PC-9 (cell line): ENCODE measurements around the gene TTC28. TPM values are rescaled to one million over a fixed set of nuclear protein-coding genes. Genes with fewer than 3 reads are reported as not detected.
"Not testable (repeated sequence)": the region's sequence is repeated elsewhere in the genome, so short reads cannot be mapped to it uniquely, and the experiment has no call there.

ENCODE experiments used
- BruUV-seq: library from RNA; stranded (reverse); fragments of 400-500 nt; replicated peaks from 2 replicates; lab custom pipeline; 2021; lab: Mats Ljungman, UMichigan
- CTCF ChIA-PET: fragments of 300-600 bp; sonication (Branson Sonifier 250); formaldehyde crosslinking; loops from one replicate; lab custom pipeline; 2022; ENCODE audit warnings: antibody characterized with exemption; lab: Charles Lee
- POLR2A ChIA-PET: fragments of 300-600 bp; sonication (Branson Sonifier 250); formaldehyde crosslinking; loops from one replicate; lab custom pipeline; 2022; ENCODE audit warnings: antibody characterized with exemption; ENCODE audit not compliant: unreplicated experiment; lab: Charles Lee
- DNase-seq, 2 experiments: peaks; one replicate each; pipeline versions ENCODE4 v3.0.0 to v3.0.0-alpha.2; 2015 to 2022; ENCODE audit warnings: mixed read lengths in 1 of 2
- H2AFZ ChIP-seq: fragments of 200-600 bp; sonication (generic); 2 replicates; pipeline ENCODE4 v1.8.1; 2017; ENCODE audit warnings: antibody characterized with exemption
- H3F3A ChIP-seq: fragments of 200-600 bp; sonication (generic); 2 replicates; pipeline ENCODE4 v1.8.1; 2017; ENCODE audit warnings: antibody characterized with exemption, mild to moderate bottlenecking, low read depth; ENCODE audit not compliant: insufficient read depth
- H3K27ac ChIP-seq: fragments of 200-600 bp; sonication (generic); 2 replicates; pipeline ENCODE4 v1.6.1; 2016; ENCODE audit warnings: mixed run types
- H3K27me3 ChIP-seq: fragments of 200-600 bp; sonication (generic); 2 replicates; pipeline ENCODE4 v1.6.1; 2016; ENCODE audit warnings: low read depth, mixed run types; ENCODE audit not compliant: insufficient read depth
- H3K36me3 ChIP-seq: fragments of 200-600 bp; sonication (generic); 2 replicates; pipeline ENCODE4 v1.6.1; 2016; ENCODE audit warnings: low read depth, mixed run types
- H3K4me1 ChIP-seq: fragments of 200-600 bp; sonication (generic); replicated peaks from 2 replicates; pipeline ENCODE4 v1.6.1; 2016; ENCODE audit warnings: mixed run types; ENCODE audit not compliant: insufficient read depth
- H3K4me2 ChIP-seq: fragments of 200-600 bp; sonication (generic); 2 replicates; pipeline ENCODE4 v1.6.1; 2017; ENCODE audit warnings: mixed run types
- H3K4me3 ChIP-seq: fragments of 200-600 bp; sonication (generic); 2 replicates; pipeline ENCODE4 v1.6.1; 2016; ENCODE audit warnings: mixed run types
- H3K79me2 ChIP-seq: fragments of 200-600 bp; sonication (generic); 2 replicates; pipeline ENCODE4 v1.6.1; 2017; ENCODE audit warnings: low read depth, mixed run types
- H3K9me2 ChIP-seq: fragments of 200-600 bp; sonication (generic); 2 replicates; pipeline ENCODE4 v1.8.1; 2017; ENCODE audit warnings: mild to moderate bottlenecking; ENCODE audit not compliant: insufficient read depth
- H3K9me3 ChIP-seq: fragments of 200-600 bp; sonication (generic); 2 replicates; pipeline ENCODE4 v1.8.1; 2016; ENCODE audit warnings: low read depth; ENCODE audit not compliant: insufficient read depth
- H4K20me1 ChIP-seq: fragments of 200-600 bp; sonication (generic); 2 replicates; pipeline ENCODE4 v1.8.1; 2017; ENCODE audit not compliant: insufficient read depth
- EZH2 ChIP-seq: fragments of 200-600 bp; sonication (generic); IDR thresholded peaks from 2 replicates; pipeline ENCODE4 v1.8.0; 2017; ENCODE audit warnings: antibody characterized with exemption, low read depth
- intact Hi-C: fragments of 100-400 bp; cut with micrococcal nuclease; formaldehyde crosslinking; loops from one replicate; pipeline ENCODE4 v1.10.0; 2022; ENCODE audit not compliant: unreplicated experiment
- total RNA-seq: library from RNA; stranded (reverse); gene quantifications from 2 replicates; pipeline ENCODE4 v1.2.3, GENCODE V29; 2021
- TF ChIP-seq, protein P1 (sequence below): fragments of 200-600 bp; sonication (generic); conservative IDR thresholded peaks from 2 replicates; pipeline ENCODE4 v1.6.1; 2017; ENCODE audit warnings: mixed run types, antibody characterized with exemption, mild to moderate bottlenecking, moderate library complexity

TTC28 gene
- total RNA-seq, 1 experiment from 2014 or later = 6.7 TPM

DNA sequence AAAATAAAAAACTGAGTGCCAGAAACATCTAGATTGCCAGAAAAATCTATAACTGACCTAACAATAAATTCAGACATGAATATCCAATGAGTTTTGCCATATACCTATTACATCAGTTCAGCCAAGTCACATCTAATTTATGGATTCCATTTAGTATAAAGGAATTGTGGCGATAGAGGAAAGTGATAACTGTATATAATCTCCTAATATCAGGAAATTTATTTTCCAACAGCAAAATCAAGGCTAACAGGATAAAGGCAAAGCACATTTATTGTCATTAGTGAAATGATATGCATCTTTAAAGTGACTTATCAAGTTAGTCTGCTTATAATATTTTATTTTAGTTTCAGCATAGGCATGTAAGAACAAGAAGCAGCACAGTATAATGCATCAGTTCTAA, 462.4 kb downstream of the TTC28 start:
- Histone ChIP-seq H3K27ac (no peak overlapping the region), H3K9me2 (no peaks in the 10 kb centered on the region), H3K79me2 (no peaks in the 10 kb centered on the region), H3K9me3 (no peaks in the 10 kb centered on the region), H3K4me1 (no peaks in the 10 kb centered on the region), H4K20me1 (no peaks in the 10 kb centered on the region), H3K4me3 (no peak overlapping the region), H3K36me3 (no peaks in the 10 kb centered on the region), H3K27me3 (no peaks in the 10 kb centered on the region), H3K4me2 (no peak overlapping the region), H2AFZ (no peak overlapping the region), H3F3A (no peaks in the 10 kb centered on the region)
- ChIA-PET CTCF (no interaction called here), POLR2A (no interaction called here)
- intact Hi-C loops = no loop called here
- no peak for TF ChIP-seq EZH2
- TF ChIP-seq, protein P1, sequence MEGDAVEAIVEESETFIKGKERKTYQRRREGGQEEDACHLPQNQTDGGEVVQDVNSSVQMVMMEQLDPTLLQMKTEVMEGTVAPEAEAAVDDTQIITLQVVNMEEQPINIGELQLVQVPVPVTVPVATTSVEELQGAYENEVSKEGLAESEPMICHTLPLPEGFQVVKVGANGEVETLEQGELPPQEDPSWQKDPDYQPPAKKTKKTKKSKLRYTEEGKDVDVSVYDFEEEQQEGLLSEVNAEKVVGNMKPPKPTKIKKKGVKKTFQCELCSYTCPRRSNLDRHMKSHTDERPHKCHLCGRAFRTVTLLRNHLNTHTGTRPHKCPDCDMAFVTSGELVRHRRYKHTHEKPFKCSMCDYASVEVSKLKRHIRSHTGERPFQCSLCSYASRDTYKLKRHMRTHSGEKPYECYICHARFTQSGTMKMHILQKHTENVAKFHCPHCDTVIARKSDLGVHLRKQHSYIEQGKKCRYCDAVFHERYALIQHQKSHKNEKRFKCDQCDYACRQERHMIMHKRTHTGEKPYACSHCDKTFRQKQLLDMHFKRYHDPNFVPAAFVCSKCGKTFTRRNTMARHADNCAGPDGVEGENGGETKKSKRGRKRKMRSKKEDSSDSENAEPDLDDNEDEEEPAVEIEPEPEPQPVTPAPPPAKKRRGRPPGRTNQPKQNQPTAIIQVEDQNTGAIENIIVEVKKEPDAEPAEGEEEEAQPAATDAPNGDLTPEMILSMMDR = no peak
- BruUV-seq = no TSS peak
- DNase-seq = no peak

DNA sequence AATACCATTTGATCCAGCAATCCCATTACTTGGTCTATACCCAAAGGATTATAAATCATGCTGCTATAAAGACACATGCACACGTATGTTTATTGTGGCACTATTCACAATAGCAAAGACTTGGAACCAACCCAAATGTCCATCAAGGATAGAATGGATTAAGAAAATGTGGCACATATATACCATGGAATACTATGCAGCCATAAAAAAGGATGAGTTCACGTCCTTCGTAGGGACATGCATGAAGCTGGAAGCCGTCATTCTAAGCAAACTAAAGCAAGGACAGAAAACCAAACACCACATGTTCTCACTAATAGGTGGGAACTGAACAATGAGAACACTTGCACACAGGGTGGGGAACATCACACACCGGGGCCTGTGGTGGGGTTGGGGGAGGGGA, 464.9 kb downstream of the TTC28 start:
- H3K36me3 ChIP-seq, H3K79me2 ChIP-seq, H3K9me3 ChIP-seq, H3K4me1 ChIP-seq, H3F3A ChIP-seq, H4K20me1 ChIP-seq, intact Hi-C loops, H3K27ac ChIP-seq, H3K27me3 ChIP-seq, DNase-seq, CTCF ChIA-PET, H3K4me2 ChIP-seq, BruUV-seq, POLR2A ChIA-PET, H2AFZ ChIP-seq, H3K4me3 ChIP-seq, H3K9me2 ChIP-seq: not testable (repeated sequence)

DNA sequence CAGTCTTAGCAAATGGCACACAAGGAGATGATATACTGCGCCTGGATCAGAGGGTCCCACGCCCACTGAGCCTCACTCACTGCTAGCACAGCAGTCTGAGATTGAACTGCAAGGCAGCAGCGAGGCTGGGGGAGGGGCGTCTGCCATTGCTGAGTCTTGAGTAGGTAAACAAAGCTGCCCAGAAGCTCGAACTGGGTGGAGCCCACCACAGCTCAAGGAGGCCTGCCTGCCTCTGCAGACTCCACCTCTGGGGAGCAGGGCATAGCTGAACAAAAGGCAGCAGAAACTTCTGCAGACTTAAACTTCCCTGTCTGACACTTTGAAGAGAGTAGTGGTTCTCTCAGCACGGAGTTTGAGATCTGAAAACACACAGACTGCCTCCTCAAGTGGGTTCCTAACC, 470.2 kb downstream of the TTC28 start:
- POLR2A ChIA-PET = not testable (repeated sequence)

DNA sequence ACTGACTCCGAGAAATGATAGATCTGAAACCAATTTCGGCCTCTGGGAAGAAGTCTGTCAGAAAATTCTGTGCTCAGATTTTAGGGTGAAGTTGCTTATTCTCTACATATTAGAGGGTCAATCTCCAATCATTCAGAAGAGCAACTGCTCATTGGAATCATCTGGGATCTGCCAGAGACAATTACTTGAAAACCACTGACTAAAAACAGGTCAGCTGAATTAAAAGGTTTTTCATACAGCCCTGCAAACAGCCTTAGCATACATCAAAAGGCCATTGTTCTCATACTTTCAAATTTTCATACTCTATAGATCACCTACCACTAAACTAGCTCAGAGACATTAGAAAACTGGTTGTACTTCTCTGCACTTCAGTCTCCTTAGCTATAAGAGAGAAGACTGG, 470.9 kb downstream of the TTC28 start:
- H3K4me3 ChIP-seq = no peak overlapping the region
- intact Hi-C loops = no loop called here
- no peaks in the 10 kb centered on the region for H3K9me3 ChIP-seq
- no peak for DNase-seq
- no peak overlapping the region for H3K27ac ChIP-seq
- no peak overlapping the region for H2AFZ ChIP-seq
- no TSS peak for BruUV-seq
- H4K20me1 ChIP-seq = no peaks in the 10 kb centered on the region
- CTCF ChIA-PET = no interaction called here
- no peaks in the 10 kb centered on the region for H3F3A ChIP-seq
- no peaks in the 10 kb centered on the region for H3K9me2 ChIP-seq
- POLR2A ChIA-PET = interaction anchor here (0.5 kb wide), 1 partner anchor 211 kb away, joined by 4 read pairs; no protein-coding TSS in a partner anchor
- H3K27me3 ChIP-seq = no peaks in the 10 kb centered on the region
- H3K4me1 ChIP-seq = no peaks in the 10 kb centered on the region
- H3K36me3 ChIP-seq = no peaks in the 10 kb centered on the region
- no peaks in the 10 kb centered on the region for H3K79me2 ChIP-seq
- TF ChIP-seq, protein P1 = no peak
- no peak for TF ChIP-seq EZH2
- H3K4me2 ChIP-seq = no peak overlapping the region

More for the DNA sequence above, 470.2 kb downstream of the TTC28 start:
- H3K9me3 ChIP-seq, H2AFZ ChIP-seq, intact Hi-C loops, H3K9me2 ChIP-seq, CTCF ChIA-PET, H3K4me2 ChIP-seq, H3K4me3 ChIP-seq, H3K4me1 ChIP-seq, H4K20me1 ChIP-seq, H3K36me3 ChIP-seq, DNase-seq, H3K27ac ChIP-seq, H3K79me2 ChIP-seq, H3F3A ChIP-seq, H3K27me3 ChIP-seq, BruUV-seq: not testable (repeated sequence)
